HG02798 (cell line): ENCODE measurements around the gene OR7C2.
"Not testable (repeated sequence)": the region's sequence is repeated elsewhere in the genome, so short reads cannot be mapped to it uniquely, and the experiment has no call there.

Source experiments
- ATAC-seq: cut with Tn5 transposase; IDR thresholded peaks from one replicate; pipeline ENCODE4 v1.9.1; 2021; ENCODE audit warnings: mild to moderate bottlenecking; ENCODE audit not compliant: unreplicated experiment, poor library complexity

Gene OR7C2

DNA sequence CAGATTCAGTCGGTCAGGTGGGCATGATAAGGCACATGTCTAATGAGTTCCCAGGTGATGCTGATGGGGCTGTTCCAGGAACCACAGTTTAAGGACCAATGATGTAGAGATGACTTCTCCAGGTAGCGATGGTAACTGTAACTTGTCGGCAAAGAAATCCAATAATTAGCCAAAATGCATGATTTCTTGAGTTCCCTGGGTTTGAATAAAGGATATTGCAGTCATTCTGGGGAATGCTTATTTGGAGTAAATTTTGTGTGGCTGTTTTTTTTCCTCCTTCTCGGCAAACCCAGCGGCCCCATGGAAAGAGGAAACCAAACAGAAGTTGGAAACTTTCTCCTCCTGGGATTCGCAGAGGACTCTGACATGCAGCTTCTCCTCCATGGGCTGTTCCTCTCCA is at the start of gene OR7C2:
TSS of gene OR7C2 (plus strand) at position 301 of the 400 bp plus-strand sequence. CDS start at position 301, 0 bp downstream.
- no peak for ATAC-seq

DNA sequence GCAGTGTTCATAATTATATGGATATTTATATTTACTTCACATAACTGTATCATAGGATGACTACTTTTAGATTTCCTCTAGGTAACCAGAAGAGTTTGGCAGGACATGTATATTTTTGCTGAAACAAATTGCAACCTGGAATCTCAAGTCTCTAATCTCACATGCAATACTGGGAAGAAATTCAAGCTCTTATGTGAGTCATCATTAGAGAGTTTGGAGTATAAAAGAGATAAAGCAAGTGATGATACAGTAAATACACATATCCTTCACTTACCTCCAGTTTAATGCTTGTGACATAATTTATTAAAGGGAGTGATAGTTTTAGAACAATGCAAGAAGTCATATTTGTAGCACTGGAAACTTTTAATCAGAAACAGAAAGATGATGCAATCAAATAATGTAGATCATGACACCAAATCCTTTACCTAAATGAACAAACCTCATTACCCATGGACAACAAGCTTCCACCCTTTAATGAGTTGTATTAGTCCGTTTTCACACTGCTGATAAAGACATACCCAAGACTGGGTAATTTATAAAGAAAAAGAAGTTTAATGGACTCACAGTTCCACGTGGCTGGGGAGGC is 39.5 kb upstream of the OR7C2 start:
- ATAC-seq = no peak

DNA sequence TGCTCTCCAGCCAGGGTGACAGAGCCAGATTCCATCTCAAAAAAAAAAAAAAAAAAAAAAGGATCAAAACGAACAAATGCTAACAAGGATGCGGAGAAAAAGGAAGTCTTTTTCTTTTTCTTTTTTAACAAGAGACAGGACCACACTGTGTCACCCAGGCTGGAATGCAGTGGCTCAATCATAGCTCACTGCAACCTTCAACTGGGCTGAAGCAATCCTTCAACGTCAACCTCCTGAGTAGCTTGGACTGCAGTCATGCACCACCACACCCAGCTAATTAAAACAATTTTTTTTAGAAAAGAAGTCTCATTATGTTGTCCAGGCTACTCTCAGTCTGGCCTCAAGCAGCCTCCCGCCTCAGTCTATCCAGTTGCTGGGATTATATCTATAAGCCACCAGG is 34.6 kb upstream of the OR7C2 start:
- no peak for ATAC-seq

DNA sequence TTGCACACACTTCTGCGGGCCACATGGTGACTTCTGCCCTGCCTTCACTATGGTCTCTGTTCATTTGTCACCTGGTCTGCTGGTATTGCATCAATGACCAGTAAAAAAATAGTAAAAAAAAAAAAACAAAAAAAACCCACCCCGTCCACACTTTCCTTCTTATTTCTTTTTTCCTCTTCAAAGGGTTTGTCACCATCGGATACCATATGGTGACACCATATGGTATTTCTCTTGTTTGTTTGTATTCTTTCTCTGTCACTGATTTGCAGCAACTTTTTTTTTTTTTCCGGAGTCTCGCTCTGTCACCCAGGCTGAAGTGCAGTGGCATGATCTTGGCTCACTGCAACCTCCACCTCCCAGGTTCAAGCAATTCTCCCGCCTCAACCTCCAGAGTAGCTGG is 26.2 kb upstream of the OR7C2 start:
- no peak for ATAC-seq

DNA sequence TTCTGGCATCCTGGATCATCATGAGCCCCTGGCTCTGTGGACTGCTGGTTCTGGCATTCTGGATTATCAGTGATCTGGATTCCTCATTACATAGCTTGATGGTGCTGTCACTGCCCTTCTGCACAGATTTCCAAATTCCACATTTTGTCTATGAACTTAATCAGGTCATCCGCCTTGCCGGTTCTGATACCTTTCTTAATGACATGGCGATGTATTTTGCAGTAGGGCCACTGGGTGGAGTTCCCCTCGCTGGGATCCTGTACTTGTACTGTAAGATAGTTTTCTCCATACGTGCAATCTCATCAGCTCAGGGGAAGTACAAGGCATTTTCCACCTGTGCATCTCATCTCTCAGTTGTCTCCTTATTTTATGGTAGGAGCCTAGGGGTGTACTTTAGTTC is 24.4 kb upstream of the OR7C2 start:
- no peak for ATAC-seq

DNA sequence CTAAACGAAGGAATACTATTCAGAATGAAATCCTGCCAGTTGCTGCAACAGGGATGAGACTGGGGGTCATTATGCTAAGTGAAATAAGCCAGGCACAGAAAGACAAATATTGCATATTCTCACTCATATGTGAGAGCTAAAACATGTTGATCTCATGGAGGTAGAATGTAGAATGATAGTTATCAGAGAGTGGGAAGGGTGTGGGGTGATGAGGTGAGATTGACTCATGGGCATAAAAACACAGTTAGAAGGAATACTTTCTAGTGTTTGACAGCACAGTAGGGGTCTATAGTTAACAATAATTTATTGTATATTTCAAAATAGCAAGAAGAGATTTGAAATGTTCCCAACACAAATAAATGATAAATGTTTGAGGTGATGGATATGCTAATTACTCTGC is 7.8 kb upstream of the OR7C2 start:
- ATAC-seq = no peak

DNA sequence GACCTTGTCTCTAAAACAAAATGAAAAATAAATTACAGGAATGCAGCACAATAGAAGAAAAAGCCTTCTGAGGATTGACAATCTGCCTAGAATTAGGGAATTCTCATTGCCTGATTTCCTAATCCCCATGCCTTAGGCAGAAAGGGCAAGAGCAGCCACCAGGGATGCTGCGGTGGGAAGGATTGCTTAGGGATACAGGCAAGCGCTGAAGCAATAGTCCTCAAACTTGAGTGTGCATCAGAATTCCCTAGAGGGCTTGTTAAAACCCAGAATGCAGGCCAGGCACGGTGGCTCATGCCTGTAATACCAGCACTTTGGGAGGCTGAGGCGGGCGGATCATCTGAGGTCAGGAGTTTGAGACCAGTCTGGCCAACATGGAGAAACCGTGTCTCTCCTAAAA is 1.0 kb upstream of the OR7C2 start:
- no peak for ATAC-seq

DNA sequence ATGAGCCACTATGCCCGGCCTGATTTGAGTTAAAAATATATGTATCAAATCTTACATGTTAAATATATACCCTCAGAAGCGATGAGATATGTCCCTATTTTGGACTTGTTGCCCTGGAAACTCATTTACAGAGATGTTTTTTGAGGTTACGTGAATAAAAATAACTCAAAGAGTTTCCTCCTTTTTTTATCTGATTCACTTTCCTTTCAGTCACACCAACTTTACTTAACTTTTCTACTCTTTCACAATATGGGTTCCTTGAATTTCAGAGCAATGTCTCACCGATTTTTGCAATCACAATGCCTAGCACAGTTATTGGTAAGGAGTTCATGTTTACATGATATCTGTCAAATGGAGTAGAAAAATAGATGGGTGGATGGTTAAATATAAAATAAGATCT is 2.3 kb downstream of the OR7C2 start:
- ATAC-seq = no peak

DNA sequence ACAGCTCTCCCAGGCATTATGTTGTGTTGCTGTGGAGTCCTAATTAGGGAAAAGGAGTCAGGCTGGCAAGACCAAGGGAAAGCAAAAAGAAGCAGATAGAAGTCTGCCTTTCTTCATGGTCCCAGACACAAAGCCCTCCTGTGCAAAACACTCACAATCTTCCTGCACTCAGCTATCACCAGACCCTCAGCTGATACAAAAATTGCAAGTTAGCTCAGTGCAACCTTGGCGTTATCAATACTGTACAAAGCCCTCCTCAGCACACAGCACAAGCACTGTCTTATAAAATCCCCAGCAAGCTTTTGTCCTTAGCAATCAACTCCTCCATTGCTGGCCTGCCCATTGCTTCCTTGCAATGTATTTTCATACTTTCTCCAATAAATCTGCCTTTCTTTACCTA is 3.2 kb downstream of the OR7C2 start:
- ATAC-seq = no peak

DNA sequence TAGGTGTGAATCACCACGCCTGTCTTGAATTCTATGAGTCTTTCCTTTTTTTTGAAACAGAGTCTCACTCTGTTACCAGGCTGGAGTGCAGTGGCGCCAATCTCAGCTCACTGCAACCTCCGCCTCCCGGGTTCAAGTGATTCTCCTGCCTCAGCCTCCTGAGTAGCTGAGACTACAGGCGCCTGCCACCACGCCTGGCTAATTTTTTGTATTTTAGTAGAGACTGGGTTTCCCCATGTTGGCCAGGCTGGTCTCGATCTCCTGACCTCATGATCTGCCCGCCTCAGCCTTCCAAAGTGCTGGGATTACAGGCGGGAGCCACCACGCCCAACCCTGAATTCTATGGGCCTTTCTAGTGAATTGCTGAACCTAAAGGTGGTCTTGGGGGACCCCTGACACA is 8.1 kb downstream of the OR7C2 start:
- ATAC-seq = not testable (repeated sequence)

DNA sequence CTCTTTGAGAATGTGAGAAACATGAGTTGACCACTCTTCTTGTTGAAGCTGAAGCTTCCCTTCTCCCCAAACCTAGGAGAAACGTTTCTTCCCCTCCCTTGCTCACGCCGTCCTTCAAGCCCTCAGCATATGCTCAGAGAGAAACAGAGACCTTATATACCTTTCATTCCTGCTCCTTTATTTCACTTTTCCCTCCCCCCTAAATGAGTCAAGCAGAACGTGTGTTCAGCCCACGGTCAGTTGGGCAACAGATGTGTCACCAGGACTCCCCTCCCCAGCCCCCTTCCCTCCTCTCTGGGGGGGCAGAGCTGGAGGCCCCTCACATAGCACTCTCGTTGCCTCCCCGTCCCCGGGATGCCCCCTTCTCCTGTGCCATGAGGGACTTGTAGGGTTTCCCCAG is 8.6 kb downstream of the OR7C2 start:
- ATAC-seq = no peak

DNA sequence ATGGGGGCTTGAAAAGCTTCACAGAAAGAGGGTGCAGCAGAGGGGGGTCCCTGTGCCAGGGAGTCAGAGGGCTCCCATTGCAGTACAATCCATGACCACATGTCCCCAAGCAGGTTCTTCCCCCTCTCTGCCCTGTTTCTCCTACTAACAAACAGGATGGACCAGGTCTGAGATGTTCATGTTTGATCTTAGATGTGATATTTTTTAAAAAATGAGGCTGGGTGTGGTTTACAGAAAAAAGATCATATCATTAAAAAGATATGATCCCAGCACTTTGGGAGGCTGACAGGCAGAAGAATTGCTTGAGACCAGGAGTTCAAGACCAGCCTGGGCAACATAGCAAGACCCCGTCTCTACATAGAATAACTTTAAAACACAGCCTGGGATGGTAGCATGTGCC is 9.1 kb downstream of the OR7C2 start:
- no peak for ATAC-seq

DNA sequence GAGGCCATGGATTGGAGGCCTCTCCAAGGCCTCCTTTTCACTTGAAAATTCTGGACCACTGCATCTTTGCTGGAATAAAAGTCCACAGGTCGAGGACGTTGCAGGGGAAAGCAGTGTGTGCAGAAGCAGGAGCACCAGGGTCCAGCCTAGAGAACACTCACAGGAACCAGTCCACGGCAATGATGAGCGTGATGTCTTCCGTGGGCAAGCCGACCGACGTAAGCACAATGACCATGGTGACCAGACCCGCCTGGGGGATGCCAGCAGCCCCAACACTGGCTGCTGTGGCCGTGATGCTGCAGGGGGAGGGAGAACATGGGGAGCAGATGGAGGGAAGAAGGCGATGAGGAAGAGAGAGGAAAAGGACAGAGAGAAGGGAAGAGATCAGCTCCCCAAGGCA is 11.5 kb downstream of the OR7C2 start:
- ATAC-seq = no peak

DNA sequence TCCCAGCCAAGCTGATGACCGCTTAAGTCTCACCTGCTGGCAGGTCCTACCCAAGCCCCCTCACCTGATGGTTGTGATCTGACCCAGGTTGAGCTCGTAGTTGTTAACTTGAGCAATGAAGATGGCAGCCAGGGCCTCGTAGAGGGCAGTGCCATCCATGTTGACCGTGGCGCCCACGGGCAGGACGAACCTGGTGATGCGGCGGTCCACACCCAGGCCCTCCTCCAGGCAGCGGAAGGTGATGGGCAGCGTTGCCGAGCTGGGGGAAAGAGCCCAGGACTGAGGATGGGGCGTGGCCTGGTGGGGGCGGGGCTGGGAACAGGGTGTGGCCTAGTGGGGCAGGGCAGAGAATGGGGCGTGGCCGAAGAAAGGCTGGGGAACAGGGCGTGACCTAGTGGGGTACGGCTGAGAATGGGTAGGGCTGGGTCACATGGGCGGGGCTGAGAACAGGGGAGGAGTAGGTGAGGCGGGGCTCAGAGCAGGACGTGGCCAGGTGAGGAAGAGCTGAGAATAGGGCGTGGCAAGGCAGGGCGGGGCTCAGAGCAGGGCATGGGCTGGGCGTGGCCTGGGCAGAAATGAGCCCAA is 12.9 kb downstream of the OR7C2 start:
- ATAC-seq = no peak

DNA sequence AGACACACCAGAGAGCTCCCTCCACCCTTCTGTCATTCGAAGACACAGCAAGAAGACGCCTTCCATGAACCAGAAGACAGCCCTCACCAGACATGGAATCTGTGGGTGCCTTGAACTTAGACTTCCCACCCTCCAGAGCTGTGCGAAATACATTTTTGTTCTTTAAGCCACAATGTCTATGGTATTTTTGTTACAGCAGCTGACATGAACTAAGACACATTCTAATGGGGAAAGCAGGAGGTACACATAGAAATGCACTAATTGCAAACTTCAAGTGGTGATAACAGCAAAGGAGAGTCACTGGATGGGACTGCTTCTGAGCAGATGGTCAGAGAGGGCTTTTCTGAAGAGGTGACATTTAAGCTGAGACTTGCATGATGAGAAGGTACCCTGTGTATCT is 16.2 kb downstream of the OR7C2 start:
- no peak for ATAC-seq

DNA sequence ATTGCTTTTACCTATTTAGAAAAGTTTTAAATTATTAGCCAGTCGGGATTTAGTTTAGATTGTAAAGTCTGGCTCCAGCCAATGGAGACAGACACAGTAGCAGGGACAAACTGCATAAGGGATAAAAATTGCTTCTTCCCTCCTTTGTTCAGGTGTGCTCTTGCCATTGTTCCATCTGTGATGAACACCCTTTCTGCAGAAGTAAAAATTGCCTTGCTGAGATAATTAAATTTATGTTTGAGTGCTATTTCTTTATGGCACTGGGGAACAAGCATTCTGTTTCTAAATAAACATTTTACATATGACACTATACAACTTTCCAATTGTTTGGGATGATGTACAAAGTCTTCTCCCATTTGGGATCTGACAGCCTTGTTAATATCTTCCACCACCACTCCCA is 18.0 kb downstream of the OR7C2 start:
- no peak for ATAC-seq

DNA sequence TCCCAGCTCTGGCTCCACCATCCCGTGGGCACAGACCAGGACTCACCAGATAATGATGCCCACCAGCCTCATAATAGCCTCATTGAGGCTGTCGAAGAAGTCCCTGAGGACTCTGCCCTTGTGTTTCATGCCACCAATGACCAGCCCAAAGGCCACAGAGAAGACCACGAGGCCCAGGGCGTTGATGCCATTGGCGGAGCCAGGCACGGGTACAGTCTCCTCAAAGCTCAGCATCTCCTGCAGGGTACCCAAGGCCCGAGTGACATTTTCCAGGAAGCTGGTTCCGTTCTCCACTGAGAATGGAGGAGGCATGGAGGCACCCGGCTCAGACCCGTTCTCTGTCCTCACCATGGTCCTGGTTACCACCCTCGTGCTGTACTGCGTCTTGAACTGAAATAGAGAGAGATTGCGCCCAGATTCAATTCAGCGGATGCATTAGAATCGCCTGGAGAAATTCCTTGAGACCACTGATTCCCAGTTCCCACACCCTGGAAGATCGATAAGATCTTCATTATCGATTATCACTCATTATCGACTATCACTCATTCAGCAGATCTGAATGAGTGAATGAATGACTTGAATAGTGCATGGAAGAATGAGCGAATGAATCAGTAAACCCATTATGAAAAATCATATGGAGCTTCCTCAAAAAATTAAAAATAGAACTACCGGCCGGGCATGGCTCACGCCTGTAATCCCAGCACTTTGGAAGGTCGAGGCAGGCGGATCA is 20.8 kb downstream of the OR7C2 start:
- ATAC-seq = no peak

DNA sequence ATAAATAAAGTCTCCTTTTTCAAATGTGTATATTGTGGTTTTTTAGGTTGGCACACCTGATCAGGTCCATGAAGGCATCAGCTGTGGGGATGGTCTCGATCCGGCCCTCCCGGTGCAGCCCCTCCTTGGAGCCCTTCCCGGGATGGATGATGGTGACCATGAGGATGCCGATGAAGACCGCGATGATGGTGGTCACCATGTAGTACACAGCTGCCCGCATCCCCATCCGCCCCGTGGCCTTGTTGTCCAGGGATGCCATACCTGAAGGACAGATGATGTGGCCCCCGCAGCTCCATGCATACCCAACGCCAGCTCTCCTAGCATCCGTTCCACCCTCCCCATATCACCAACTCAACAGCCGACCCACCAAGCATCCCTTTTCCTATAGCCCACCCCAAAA is 27.0 kb downstream of the OR7C2 start:
- no peak for ATAC-seq

DNA sequence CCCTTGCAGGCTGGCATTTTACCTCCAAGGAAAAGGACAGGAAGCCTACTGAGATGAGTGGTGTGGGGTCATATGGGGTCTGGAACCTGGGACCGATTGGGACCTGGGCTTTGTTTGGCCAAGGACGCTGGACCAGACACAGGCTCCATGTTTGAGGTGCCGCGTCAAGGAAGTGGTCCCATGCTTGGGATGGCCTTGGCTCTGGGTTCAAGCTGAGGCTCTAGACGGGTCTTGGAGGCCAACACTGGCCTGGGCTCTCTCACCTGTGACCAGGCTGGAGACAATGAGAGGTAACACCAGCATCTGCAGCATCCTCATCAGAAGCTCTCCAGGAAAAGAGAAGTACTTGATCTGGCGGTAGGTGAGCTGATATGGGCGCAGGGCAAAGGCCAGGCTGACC is 30.2 kb downstream of the OR7C2 start:
- no peak for ATAC-seq

DNA sequence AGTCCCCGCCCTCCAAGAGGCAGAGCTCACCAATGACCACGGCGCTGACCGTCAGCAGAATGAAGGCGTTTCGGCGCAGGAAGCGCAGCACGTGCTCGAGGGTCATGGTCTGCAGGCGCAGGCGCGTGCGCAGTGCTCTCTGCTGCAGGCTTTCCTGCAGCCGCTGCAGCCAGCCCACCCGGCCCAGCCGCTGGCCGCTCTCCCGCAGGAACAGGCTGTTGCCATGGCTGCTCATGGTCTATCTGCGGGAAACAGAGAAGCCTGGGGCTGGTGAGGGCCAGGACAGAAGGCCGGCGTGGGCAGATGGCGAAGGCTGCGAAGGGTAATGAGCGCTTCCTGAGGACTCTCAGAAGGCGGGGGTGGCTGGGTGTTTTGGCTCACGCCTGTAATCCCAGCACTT is 31.4 kb downstream of the OR7C2 start:
- ATAC-seq = no peak

DNA sequence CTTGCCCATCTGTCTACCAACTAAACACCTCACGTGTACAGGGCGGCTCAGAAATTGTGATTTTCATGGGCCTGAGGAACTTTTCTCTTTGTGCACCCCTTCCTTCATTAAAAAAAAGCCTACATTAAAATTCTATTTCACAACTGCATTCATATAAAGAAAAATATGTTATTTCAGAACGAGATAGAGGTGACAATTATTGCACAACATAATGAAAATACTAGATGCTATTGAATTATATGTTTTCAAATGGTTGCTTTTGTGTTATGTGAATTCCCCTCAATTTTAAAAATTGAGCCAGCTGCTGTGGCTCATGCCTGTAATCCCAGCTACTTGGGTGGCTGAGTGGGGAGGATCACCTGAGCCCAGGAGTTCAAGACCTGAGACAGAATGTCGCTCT is 33.2 kb downstream of the OR7C2 start:
- no peak for ATAC-seq

DNA sequence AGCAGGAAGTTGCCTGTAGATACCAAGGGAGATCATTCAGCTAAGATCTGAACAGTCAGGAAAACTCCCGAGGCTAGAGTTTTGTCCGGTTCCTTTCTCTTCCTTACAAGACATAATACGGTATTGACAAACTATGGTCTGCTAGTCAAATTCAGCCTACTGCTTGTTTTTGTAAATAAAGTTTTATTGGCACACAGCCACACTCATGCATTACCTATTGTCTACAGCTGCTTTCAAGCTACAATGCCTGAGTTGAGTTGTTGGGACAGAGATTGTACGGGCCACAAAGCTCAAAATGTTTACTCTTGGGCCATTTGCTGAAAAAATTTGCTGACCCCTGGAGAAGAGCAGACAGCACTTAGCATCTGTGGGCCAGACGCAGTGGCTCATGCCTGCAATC is 35.8 kb downstream of the OR7C2 start:
- no peak for ATAC-seq
